ENCODE measurements around the gene TMEM132E.

DNA sequence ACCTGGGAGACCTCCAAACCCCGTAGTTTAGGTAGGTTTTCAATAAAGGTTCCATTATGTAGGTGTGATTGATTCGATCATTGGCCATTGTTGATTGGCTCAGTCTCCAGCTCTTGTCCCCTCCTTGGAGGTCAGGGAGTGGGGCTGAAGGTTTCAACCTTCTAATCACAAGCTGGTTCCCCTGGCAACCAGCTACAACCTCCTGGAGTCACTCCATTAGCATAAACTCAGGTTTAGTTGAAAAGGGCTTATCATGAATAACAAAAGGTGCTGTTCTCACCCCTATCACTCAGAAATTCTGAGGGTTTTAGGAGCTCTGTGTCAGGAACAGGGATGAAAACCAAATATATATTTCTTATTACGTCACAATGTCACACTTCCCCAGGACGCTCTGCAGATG, 28.5 kb downstream of the TMEM132E start:
- TF ChIP-seq, protein P1, sequence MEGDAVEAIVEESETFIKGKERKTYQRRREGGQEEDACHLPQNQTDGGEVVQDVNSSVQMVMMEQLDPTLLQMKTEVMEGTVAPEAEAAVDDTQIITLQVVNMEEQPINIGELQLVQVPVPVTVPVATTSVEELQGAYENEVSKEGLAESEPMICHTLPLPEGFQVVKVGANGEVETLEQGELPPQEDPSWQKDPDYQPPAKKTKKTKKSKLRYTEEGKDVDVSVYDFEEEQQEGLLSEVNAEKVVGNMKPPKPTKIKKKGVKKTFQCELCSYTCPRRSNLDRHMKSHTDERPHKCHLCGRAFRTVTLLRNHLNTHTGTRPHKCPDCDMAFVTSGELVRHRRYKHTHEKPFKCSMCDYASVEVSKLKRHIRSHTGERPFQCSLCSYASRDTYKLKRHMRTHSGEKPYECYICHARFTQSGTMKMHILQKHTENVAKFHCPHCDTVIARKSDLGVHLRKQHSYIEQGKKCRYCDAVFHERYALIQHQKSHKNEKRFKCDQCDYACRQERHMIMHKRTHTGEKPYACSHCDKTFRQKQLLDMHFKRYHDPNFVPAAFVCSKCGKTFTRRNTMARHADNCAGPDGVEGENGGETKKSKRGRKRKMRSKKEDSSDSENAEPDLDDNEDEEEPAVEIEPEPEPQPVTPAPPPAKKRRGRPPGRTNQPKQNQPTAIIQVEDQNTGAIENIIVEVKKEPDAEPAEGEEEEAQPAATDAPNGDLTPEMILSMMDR (IDR thresholded peaks at IDR 0.05 in 8 of 11, conservative IDR thresholded peaks at IDR 0.05 in 3 of 11), result no peak
- TF ChIP-seq POLR2A (IDR thresholded peaks at IDR 0.05), result no peak
